GM18873 (cell line): ENCODE results near the gene SERPINI1.

Experiments
- ATAC-seq: cut with Tn5 transposase; IDR thresholded peaks from one replicate; pipeline ENCODE4 v1.9.1; 2021; ENCODE audit warnings: mild to moderate bottlenecking, moderate library complexity, moderate number of reproducible peaks; ENCODE audit not compliant: unreplicated experiment, low FRiP score

The SERPINI1 gene

GRCh38 chr3:167872941-167873340, 137.4 kb downstream of the SERPINI1 start:
- ATAC-seq: no peak

- no peak for ATAC-seq
Observed at GRCh38 chr3:167874671-167875372, 139.3 kb downstream of the SERPINI1 start.
